ENCODE data around the gene XBP1.

XBP1 gene

GRCh38 chr22:28835630-28836189 lies 35.3 kb upstream of the XBP1 start:
- TF ChIP-seq CTCF (IDR thresholded peaks at IDR 0.05; ENCODE audit: borderline replicate concordance, insufficient read depth, low read depth, low read length): no peak
- no peak overlapping the region for H3K4me3 ChIP-seq (ENCODE audit: low read depth, low read length)

GRCh38 chr22:28833276-28833923 lies 33.0 kb upstream of the XBP1 start:
- TF ChIP-seq CTCF (IDR thresholded peaks at IDR 0.05; ENCODE audit: borderline replicate concordance, insufficient read depth, low read depth, low read length): no peak
- no peak overlapping the region for H3K4me3 ChIP-seq (ENCODE audit: low read depth, low read length)

- TF ChIP-seq CTCF (IDR thresholded peaks at IDR 0.05; ENCODE audit: borderline replicate concordance, insufficient read depth, low read depth, low read length): no peak
- no peak overlapping the region for H3K4me3 ChIP-seq (ENCODE audit: low read depth, low read length)
Measured at GRCh38 chr22:28832731-28833130, 32.4 kb upstream of the XBP1 start.

- TF ChIP-seq CTCF (IDR thresholded peaks at IDR 0.05; ENCODE audit: borderline replicate concordance, insufficient read depth, low read depth, low read length): no peak
- no peak overlapping the region for H3K4me3 ChIP-seq (ENCODE audit: low read depth, low read length)
Measured at GRCh38 chr22:28831140-28832072, 31.0 kb upstream of the XBP1 start.

GRCh38 chr22:28830441-28830840 lies 30.1 kb upstream of the XBP1 start:
- no peak overlapping the region for H3K4me3 ChIP-seq (ENCODE audit: low read depth, low read length)

More at GRCh38 chr22:28830441-28830840, 30.1 kb upstream of the XBP1 start:
- no peak for TF ChIP-seq CTCF (IDR thresholded peaks at IDR 0.05; ENCODE audit: borderline replicate concordance, insufficient read depth, low read depth, low read length)

All from GM12875 (cell line).